Measurements from ENCODE around the gene KLHL28.
A peak's percentile ranks its signal among the peaks of the same experiment; 100 is the strongest.

Gene KLHL28, protein sequence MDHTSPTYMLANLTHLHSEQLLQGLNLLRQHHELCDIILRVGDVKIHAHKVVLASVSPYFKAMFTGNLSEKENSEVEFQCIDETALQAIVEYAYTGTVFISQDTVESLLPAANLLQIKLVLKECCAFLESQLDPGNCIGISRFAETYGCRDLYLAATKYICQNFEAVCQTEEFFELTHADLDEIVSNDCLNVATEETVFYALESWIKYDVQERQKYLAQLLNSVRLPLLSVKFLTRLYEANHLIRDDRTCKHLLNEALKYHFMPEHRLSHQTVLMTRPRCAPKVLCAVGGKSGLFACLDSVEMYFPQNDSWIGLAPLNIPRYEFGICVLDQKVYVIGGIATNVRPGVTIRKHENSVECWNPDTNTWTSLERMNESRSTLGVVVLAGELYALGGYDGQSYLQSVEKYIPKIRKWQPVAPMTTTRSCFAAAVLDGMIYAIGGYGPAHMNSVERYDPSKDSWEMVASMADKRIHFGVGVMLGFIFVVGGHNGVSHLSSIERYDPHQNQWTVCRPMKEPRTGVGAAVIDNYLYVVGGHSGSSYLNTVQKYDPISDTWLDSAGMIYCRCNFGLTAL

GRCh38 chr14:44961554-44962333 lies at the start of gene KLHL28, which contains the start of gene TOGARAM1:
Gene KLHL28 (minus strand): TSS chr14:44961947. CDS start chr14:44945928, 16,019 bp downstream.
Gene TOGARAM1 (plus strand): TSS chr14:44962190. CDS start chr14:44962422, 232 bp downstream.
- peak; percentile 100 for DNase-seq (ENCODE audit: low read depth)
- peak within 1 kb of the TSS; percentile 94 for H3K9ac ChIP-seq (ENCODE audit: low read length)
- no peaks in the 10 kb centered on the region for H3K36me3 ChIP-seq (ENCODE audit: control insufficient read depth, insufficient read depth, low read length, severe bottlenecking)
- peak within 1 kb of the TSS; percentile 95 for H3K4me3 ChIP-seq (ENCODE audit: low read length)
- peaks cover 38% of the 10 kb centered on the region for H3K4me1 ChIP-seq (ENCODE audit: control insufficient read depth, insufficient read depth, low read length)
- H3K27me3 ChIP-seq (replicated peaks; ENCODE audit: control insufficient read depth, insufficient read depth, low read length): no peaks in the 10 kb centered on the region
- no peaks in the 10 kb centered on the region for H3K9me3 ChIP-seq (ENCODE audit: control insufficient read depth, low read length)

DNA sequence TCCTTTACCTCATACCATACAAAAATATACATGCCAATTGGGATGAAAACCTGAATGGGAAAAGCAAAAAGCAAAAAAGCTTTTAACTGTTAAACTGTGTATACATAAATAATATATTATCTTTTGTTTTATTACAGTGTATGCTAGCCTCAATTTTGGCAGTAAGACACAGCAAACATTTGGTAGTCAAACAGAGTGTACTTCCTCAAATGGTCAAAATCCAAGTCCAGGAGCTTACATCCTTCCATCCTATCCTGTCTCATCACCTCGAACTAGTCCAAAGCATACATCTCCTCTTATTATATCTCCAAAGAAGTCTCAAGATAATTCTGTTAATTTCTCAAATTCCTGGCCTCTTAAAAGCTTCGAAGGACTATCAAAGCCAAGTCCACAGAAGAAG lies 42.2 kb upstream of the KLHL28 start:
- no peak overlapping the region for H3K4me3 ChIP-seq (ENCODE audit: low read length)
- peaks cover 27% of the 10 kb centered on the region for H3K36me3 ChIP-seq (ENCODE audit: control insufficient read depth, insufficient read depth, low read length, severe bottlenecking)
- no peaks in the 10 kb centered on the region for H3K9me3 ChIP-seq (ENCODE audit: control insufficient read depth, low read length)
- H3K27me3 ChIP-seq (replicated peaks; ENCODE audit: control insufficient read depth, insufficient read depth, low read length): no peaks in the 10 kb centered on the region
- H3K9ac ChIP-seq (ENCODE audit: low read length): no peak overlapping the region
- DNase-seq (ENCODE audit: low read depth): no peak
- H3K4me1 ChIP-seq (ENCODE audit: control insufficient read depth, insufficient read depth, low read length): no peaks in the 10 kb centered on the region

DNA sequence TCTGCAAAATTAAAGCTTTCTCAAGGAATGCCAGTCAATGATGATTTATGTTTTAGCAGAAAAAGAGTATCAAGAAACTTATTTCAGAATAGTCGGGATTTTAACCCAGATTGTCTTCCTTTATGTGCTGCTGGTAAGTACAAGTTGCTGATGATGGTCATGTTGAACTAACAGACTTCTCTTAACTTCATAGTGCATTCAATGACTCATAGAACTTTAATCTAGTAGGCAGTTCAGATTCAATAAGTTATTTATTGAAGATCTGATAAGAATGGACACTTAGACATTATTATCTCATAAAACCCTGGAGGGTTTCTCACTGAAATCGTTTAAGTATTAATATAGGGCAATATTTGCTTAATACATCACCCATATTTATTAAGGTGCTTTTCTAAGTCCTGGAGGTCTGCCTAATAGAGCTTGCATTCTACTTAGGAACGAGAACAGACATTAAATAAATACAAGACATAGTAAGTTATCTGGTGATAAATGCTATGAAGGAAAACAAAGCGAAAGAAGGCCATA lies 34.1 kb upstream of the KLHL28 start:
- H3K9ac ChIP-seq (ENCODE audit: low read length): no peak overlapping the region
- H3K4me1 ChIP-seq (ENCODE audit: control insufficient read depth, insufficient read depth, low read length): no peaks in the 10 kb centered on the region
- H3K4me3 ChIP-seq (ENCODE audit: low read length): no peak overlapping the region
- no peaks in the 10 kb centered on the region for H3K9me3 ChIP-seq (ENCODE audit: control insufficient read depth, low read length)
- no peaks in the 10 kb centered on the region for H3K27me3 ChIP-seq (replicated peaks; ENCODE audit: control insufficient read depth, insufficient read depth, low read length)
- H3K36me3 ChIP-seq (ENCODE audit: control insufficient read depth, insufficient read depth, low read length, severe bottlenecking): peaks cover 12% of the 10 kb centered on the region
- no peak for DNase-seq (ENCODE audit: low read depth)

GRCh38 chr14:44995196-44995595 lies 33.4 kb upstream of the KLHL28 start:
- Histone ChIP-seq H3K27me3 (replicated peaks; ENCODE audit: control insufficient read depth, insufficient read depth, low read length) (no peaks in the 10 kb centered on the region), H3K9me3 (ENCODE audit: control insufficient read depth, low read length) (no peaks in the 10 kb centered on the region), H3K36me3 (ENCODE audit: control insufficient read depth, insufficient read depth, low read length, severe bottlenecking) (peaks cover 12% of the 10 kb centered on the region), H3K4me3 (ENCODE audit: low read length) (no peak overlapping the region), H3K9ac (ENCODE audit: low read length) (no peak overlapping the region), H3K4me1 (ENCODE audit: control insufficient read depth, insufficient read depth, low read length) (no peaks in the 10 kb centered on the region)
- DNase-seq (ENCODE audit: low read depth): no peak

DNA sequence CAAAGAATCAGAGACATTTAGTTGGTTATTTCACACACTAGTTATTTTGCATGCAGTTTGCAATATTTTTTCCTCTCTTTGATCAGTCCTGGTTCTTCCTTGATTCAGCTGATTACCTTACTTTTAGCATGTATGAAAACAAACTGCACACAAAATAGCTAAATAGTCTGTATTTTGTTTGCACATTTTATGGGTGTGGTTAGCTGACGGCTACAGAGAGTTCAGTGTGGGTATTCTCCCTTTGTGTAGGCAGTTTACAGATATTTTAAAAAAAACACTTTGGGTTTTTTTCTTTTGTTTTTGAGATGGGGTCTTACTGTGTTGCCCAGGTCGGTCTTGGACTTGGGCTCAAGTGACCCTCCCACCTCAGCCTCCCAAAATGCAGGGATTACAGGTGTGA lies 28.8 kb upstream of the KLHL28 start:
- Histone ChIP-seq H3K4me3 (ENCODE audit: low read length) (no peak overlapping the region), H3K27me3 (replicated peaks; ENCODE audit: control insufficient read depth, insufficient read depth, low read length) (no peaks in the 10 kb centered on the region), H3K9ac (ENCODE audit: low read length) (no peak overlapping the region)

GRCh38 chr14:44989497-44990440 lies 28.0 kb upstream of the KLHL28 start:
- Histone ChIP-seq H3K4me1 (ENCODE audit: control insufficient read depth, insufficient read depth, low read length) (peaks cover 8% of the 10 kb centered on the region), H3K9me3 (ENCODE audit: control insufficient read depth, low read length) (no peaks in the 10 kb centered on the region), H3K4me3 (ENCODE audit: low read length) (no peak overlapping the region), H3K36me3 (ENCODE audit: control insufficient read depth, insufficient read depth, low read length, severe bottlenecking) (no peaks in the 10 kb centered on the region), H3K9ac (ENCODE audit: low read length) (no peak overlapping the region), H3K27me3 (replicated peaks; ENCODE audit: control insufficient read depth, insufficient read depth, low read length) (no peaks in the 10 kb centered on the region)
- DNase-seq (ENCODE audit: low read depth): no peak

More for the DNA sequence above, 28.8 kb upstream of the KLHL28 start:
- no peaks in the 10 kb centered on the region for H3K36me3 ChIP-seq (ENCODE audit: control insufficient read depth, insufficient read depth, low read length, severe bottlenecking)
- DNase-seq (ENCODE audit: low read depth): no peak
- H3K9me3 ChIP-seq (ENCODE audit: control insufficient read depth, low read length): no peaks in the 10 kb centered on the region
- H3K4me1 ChIP-seq (ENCODE audit: control insufficient read depth, insufficient read depth, low read length): peaks cover 8% of the 10 kb centered on the region

DNA sequence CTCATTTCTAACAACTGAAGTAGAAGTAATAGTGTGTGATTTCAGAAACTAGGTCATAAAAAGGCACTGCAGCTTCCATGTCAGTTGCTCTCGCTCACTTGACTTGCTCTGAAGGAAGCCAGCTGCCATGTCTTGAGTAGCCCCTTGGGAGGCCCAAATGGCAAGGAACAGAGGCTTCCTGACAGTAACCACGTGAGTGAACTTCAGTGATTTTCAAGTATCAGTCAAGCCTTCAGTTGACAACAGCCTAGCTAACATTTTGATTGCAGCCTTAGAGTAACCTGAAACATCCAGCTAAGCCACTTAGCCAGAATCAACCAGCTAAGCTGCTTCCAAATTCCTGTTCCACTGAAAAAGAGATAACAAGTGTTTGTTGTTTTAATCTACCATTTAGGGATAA lies 26.9 kb upstream of the KLHL28 start:
- no peak for DNase-seq (ENCODE audit: low read depth)
- no peaks in the 10 kb centered on the region for H3K36me3 ChIP-seq (ENCODE audit: control insufficient read depth, insufficient read depth, low read length, severe bottlenecking)
- H3K27me3 ChIP-seq (replicated peaks; ENCODE audit: control insufficient read depth, insufficient read depth, low read length): no peaks in the 10 kb centered on the region
- H3K4me3 ChIP-seq (ENCODE audit: low read length): no peak overlapping the region
- no peak overlapping the region for H3K9ac ChIP-seq (ENCODE audit: low read length)
- no peaks in the 10 kb centered on the region for H3K9me3 ChIP-seq (ENCODE audit: control insufficient read depth, low read length)
- peaks cover 8% of the 10 kb centered on the region for H3K4me1 ChIP-seq (ENCODE audit: control insufficient read depth, insufficient read depth, low read length)

- H3K9ac ChIP-seq (ENCODE audit: low read length): no peak overlapping the region
- peaks cover 6% of the 10 kb centered on the region for H3K4me1 ChIP-seq (ENCODE audit: control insufficient read depth, insufficient read depth, low read length)
- DNase-seq (ENCODE audit: low read depth): no peak
- H3K4me3 ChIP-seq (ENCODE audit: low read length): no peak overlapping the region
- H3K9me3 ChIP-seq (ENCODE audit: control insufficient read depth, low read length): no peaks in the 10 kb centered on the region
- H3K27me3 ChIP-seq (replicated peaks; ENCODE audit: control insufficient read depth, insufficient read depth, low read length): no peaks in the 10 kb centered on the region
- H3K36me3 ChIP-seq (ENCODE audit: control insufficient read depth, insufficient read depth, low read length, severe bottlenecking): no peaks in the 10 kb centered on the region
These were observed 20.8 kb upstream of the KLHL28 start for GRCh38 chr14:44982594-44982993.

GRCh38 chr14:44981198-44981597 lies 19.5 kb upstream of the KLHL28 start:
- peaks cover 6% of the 10 kb centered on the region for H3K4me1 ChIP-seq (ENCODE audit: control insufficient read depth, insufficient read depth, low read length)
- H3K27me3 ChIP-seq (replicated peaks; ENCODE audit: control insufficient read depth, insufficient read depth, low read length): no peaks in the 10 kb centered on the region
- no peak for DNase-seq (ENCODE audit: low read depth)
- no peak overlapping the region for H3K4me3 ChIP-seq (ENCODE audit: low read length)
- H3K36me3 ChIP-seq (ENCODE audit: control insufficient read depth, insufficient read depth, low read length, severe bottlenecking): no peaks in the 10 kb centered on the region
- no peaks in the 10 kb centered on the region for H3K9me3 ChIP-seq (ENCODE audit: control insufficient read depth, low read length)
- no peak overlapping the region for H3K9ac ChIP-seq (ENCODE audit: low read length)

- H3K27me3 ChIP-seq (replicated peaks; ENCODE audit: control insufficient read depth, insufficient read depth, low read length): no peaks in the 10 kb centered on the region
- peak; percentile 46 for DNase-seq (ENCODE audit: low read depth)
- peaks cover 6% of the 10 kb centered on the region for H3K4me1 ChIP-seq (ENCODE audit: control insufficient read depth, insufficient read depth, low read length)
- H3K9me3 ChIP-seq (ENCODE audit: control insufficient read depth, low read length): no peaks in the 10 kb centered on the region
- H3K4me3 ChIP-seq (ENCODE audit: low read length): no peak overlapping the region
- H3K36me3 ChIP-seq (ENCODE audit: control insufficient read depth, insufficient read depth, low read length, severe bottlenecking): no peaks in the 10 kb centered on the region
- no peak overlapping the region for H3K9ac ChIP-seq (ENCODE audit: low read length)
These were observed 18.1 kb upstream of the KLHL28 start for GRCh38 chr14:44979740-44980356.
